Fibroblast of lung (primary cell): Measurements from ENCODE around the gene IGSF22. TPM values are rescaled to one million over a fixed set of nuclear protein-coding genes. Genes with fewer than 3 reads are reported as not detected.

Source experiments
- DNase-seq, 2 donors: peaks; one replicate each; pipeline versions ENCODE4 v3.0.0 to v3.0.0-alpha.2; 2010; ENCODE audit warnings: low read depth in 2 of 2
- H2AFZ ChIP-seq: 2 replicates; pipeline ENCODE4 v1.5.1; 2012; ENCODE audit warnings: low read length, control low read depth, inconsistent platforms
- H3K27ac ChIP-seq: 2 replicates; pipeline ENCODE4 v1.5.1; 2011; ENCODE audit warnings: low read length, control low read depth; ENCODE audit not compliant: insufficient read depth
- H3K27me3 ChIP-seq: 2 replicates; pipeline ENCODE4 v1.5.1; 2011; ENCODE audit warnings: mild to moderate bottlenecking, low read length; ENCODE audit not compliant: control insufficient read depth, insufficient read depth
- H3K36me3 ChIP-seq: 2 replicates; pipeline ENCODE4 v1.5.1; 2011; ENCODE audit warnings: low read length; ENCODE audit not compliant: control insufficient read depth, insufficient read depth
- H3K4me1 ChIP-seq: 2 replicates; pipeline ENCODE4 v1.5.1; 2011; ENCODE audit warnings: low read length; ENCODE audit not compliant: control insufficient read depth, insufficient read depth; ENCODE audit errors: extremely low read depth
- H3K4me2 ChIP-seq: 2 replicates; pipeline ENCODE4 v1.5.1; 2011; ENCODE audit warnings: low read length, control low read depth; ENCODE audit not compliant: insufficient read depth; ENCODE audit errors: extremely low read depth
- H3K4me3 ChIP-seq, 4 experiments: fragments of 200-600 bp in 1 of 4; sonication (generic) in 1 of 4; replicated peaks in 1 of 4; 2 replicates each; pipeline ENCODE4 v1.5.1; 2011 to 2016; ENCODE audit warnings: low read length in 4 of 4, low read depth in 3 of 4, mild to moderate bottlenecking in 3 of 4, control low read depth in 2 of 4, inconsistent platforms in 1 of 4, mixed read lengths in 1 of 4; ENCODE audit not compliant: insufficient read depth in 1 of 4; ENCODE audit errors: control extremely low read depth in 1 of 4
- H3K79me2 ChIP-seq: 2 replicates; pipeline ENCODE4 v1.5.1; 2012; ENCODE audit warnings: mild to moderate bottlenecking, low read length, inconsistent platforms; ENCODE audit not compliant: control insufficient read depth, insufficient read depth
- H3K9ac ChIP-seq: 2 replicates; pipeline ENCODE4 v1.5.1; 2011; ENCODE audit warnings: mild to moderate bottlenecking, low read length, control low read depth; ENCODE audit not compliant: insufficient read depth
- H3K9me3 ChIP-seq: 2 replicates; pipeline ENCODE4 v1.5.1; 2012; ENCODE audit warnings: low read depth, low read length; ENCODE audit not compliant: control insufficient read depth, insufficient read depth
- H4K20me1 ChIP-seq: 2 replicates; pipeline ENCODE4 v1.5.1; 2011; ENCODE audit warnings: low read length; ENCODE audit not compliant: control insufficient read depth, insufficient read depth; ENCODE audit errors: extremely low read depth
- CTCF ChIP-seq, 2 donors: IDR thresholded peaks in 1 of 2; conservative IDR thresholded peaks in 1 of 2; 1 replicate in 1 of 2; 2 replicates in 1 of 2; pipeline ENCODE4 v1.5.1; 2011 to 2012; ENCODE audit warnings: low read length in 2 of 2, control low read depth in 1 of 2, inconsistent platforms in 1 of 2, low read depth in 1 of 2, mild to moderate bottlenecking in 1 of 2
- EZH2 ChIP-seq: IDR thresholded peaks from 2 replicates; pipeline ENCODE4 v1.5.1; 2012; ENCODE audit warnings: low read length, control low read depth, mild to moderate bottlenecking; ENCODE audit errors: missing control alignments
- polyA plus RNA-seq, 2 donors: library from polyadenylated mRNA; depleted of rRNA in 1 of 2; stranded (reverse) in 1 of 2; unstranded in 1 of 2; fragments of >200 nt; gene quantifications; 2 replicates each; pipeline ENCODE4 v1.2.1, GENCODE V29; 2011 to 2012; ENCODE audit warnings: missing spikeins in 1 of 2
- total RNA-seq: library from RNA; depleted of rRNA; stranded (reverse); fragments of >200 nt; gene quantifications from 2 replicates; pipeline ENCODE4 v1.2.1, GENCODE V29; 2014

IGSF22 gene
- total and polyA plus RNA-seq, 2 donors (not counting 1 experiment from before 2014, with no cell fraction given) = under 0.01 TPM; not detected in 1

GRCh38 chr11:18756889-18757288 lies 30.9 kb upstream of the IGSF22 start:
- peak in 1 of 2 donors; percentile 7 for DNase-seq
- no peak overlapping the region for H2AFZ ChIP-seq
- H3K4me1 ChIP-seq = no peaks in the 10 kb centered on the region
- H3K36me3 ChIP-seq = no peaks in the 10 kb centered on the region
- no peak overlapping the region for H3K27ac ChIP-seq
- H3K27me3 ChIP-seq = no peaks in the 10 kb centered on the region
- no peaks in the 10 kb centered on the region for H3K79me2 ChIP-seq
- no peaks in the 10 kb centered on the region for H3K9me3 ChIP-seq
- TF ChIP-seq CTCF (conservative IDR thresholded peaks at IDR 0.05 in 1 of 2, IDR thresholded peaks at IDR 0.05 in 1 of 2; ENCODE audit: low read depth in 1 of 2, low read length in 2 of 2) = no peak
- TF ChIP-seq EZH2 = no peak
- H3K4me2 ChIP-seq = no peak overlapping the region
- no peak overlapping the region for H3K9ac ChIP-seq
- no peaks in the 10 kb centered on the region for H4K20me1 ChIP-seq
- H3K4me3 ChIP-seq = no peak overlapping the region

GRCh38 chr11:18754308-18754707 lies 28.3 kb upstream of the IGSF22 start:
- peaks cover 5% of the 10 kb centered on the region for H3K4me1 ChIP-seq
- no peaks in the 10 kb centered on the region for H3K9me3 ChIP-seq
- H4K20me1 ChIP-seq = no peaks in the 10 kb centered on the region
- H3K79me2 ChIP-seq = no peaks in the 10 kb centered on the region
- TF ChIP-seq EZH2 = no peak
- H3K27ac ChIP-seq = no peak overlapping the region
- H3K4me3 ChIP-seq = no peak overlapping the region
- peak in 1 of 2 donors; percentile 59 for DNase-seq
- no peaks in the 10 kb centered on the region for H3K27me3 ChIP-seq
- H2AFZ ChIP-seq = no peak overlapping the region
- H3K9ac ChIP-seq = no peak overlapping the region
- no peaks in the 10 kb centered on the region for H3K36me3 ChIP-seq
- no peak overlapping the region for H3K4me2 ChIP-seq

- no peak for DNase-seq
- H2AFZ ChIP-seq = no peak overlapping the region
- no peaks in the 10 kb centered on the region for H3K27me3 ChIP-seq
- TF ChIP-seq CTCF (conservative IDR thresholded peaks at IDR 0.05 in 1 of 2, IDR thresholded peaks at IDR 0.05 in 1 of 2; ENCODE audit: low read depth in 1 of 2, low read length in 2 of 2) = no peak
- no peak for TF ChIP-seq EZH2
- no peak overlapping the region for H3K9ac ChIP-seq
- no peaks in the 10 kb centered on the region for H4K20me1 ChIP-seq
- no peaks in the 10 kb centered on the region for H3K36me3 ChIP-seq
- no peaks in the 10 kb centered on the region for H3K9me3 ChIP-seq
- H3K4me3 ChIP-seq = no peak overlapping the region
- H3K4me1 ChIP-seq = peaks cover 5% of the 10 kb centered on the region
- H3K4me2 ChIP-seq = no peak overlapping the region
- no peaks in the 10 kb centered on the region for H3K79me2 ChIP-seq
- H3K27ac ChIP-seq = no peak overlapping the region
Observed at GRCh38 chr11:18752502-18752901, 26.5 kb upstream of the IGSF22 start.
